ENCODE results near the gene CARD16. TPM values are rescaled to one million over a fixed set of nuclear protein-coding genes. Genes with fewer than 3 reads are reported as not detected.

CARD16 gene
- total RNA-seq, 1 experiment from 2014 or later = not detected

- Histone ChIP-seq H3K27ac (ENCODE audit: insufficient read length, low read depth, low read length) (no peak overlapping the region), H3K9me3 (ENCODE audit: control insufficient read depth, low read depth, low read length) (no peaks in the 10 kb centered on the region), H3K4ac (ENCODE audit: low read depth, low read length) (no peak overlapping the region), H3K4me1 (ENCODE audit: insufficient read depth, low read length) (no peaks in the 10 kb centered on the region), H3K27me3 (ENCODE audit: insufficient read depth, low read length) (no peaks in the 10 kb centered on the region), H3K14ac (ENCODE audit: insufficient read depth, low read length) (no peak overlapping the region), H3K4me2 (ENCODE audit: insufficient read depth, insufficient read length, low read length) (no peak overlapping the region), H2BK12ac (ENCODE audit: insufficient read length, low read depth, low read length) (no peak overlapping the region), H2AK5ac (ENCODE audit: insufficient read length, low read length) (no peak overlapping the region), H2BK5ac (ENCODE audit: insufficient read length, low read length) (no peak overlapping the region), H4K5ac (ENCODE audit: insufficient read length, low read depth, low read length) (no peak overlapping the region), H2BK15ac (ENCODE audit: low read depth, low read length) (no peak overlapping the region), H3K23ac (ENCODE audit: insufficient read length, low read depth, low read length) (no peak overlapping the region), H4K20me1 (ENCODE audit: control insufficient read depth, insufficient read depth, insufficient read length) (no peaks in the 10 kb centered on the region), H3K79me1 (ENCODE audit: insufficient read depth, low read depth, low read length, poor library complexity, severe bottlenecking) (no peaks in the 10 kb centered on the region), H2BK120ac (ENCODE audit: low read depth, low read length, poor library complexity, severe bottlenecking) (no peak overlapping the region), H3T11ph (ENCODE audit: low read length) (no peak overlapping the region), H2BK20ac (ENCODE audit: low read depth, low read length, poor library complexity, severe bottlenecking) (no peak overlapping the region), H3K18ac (ENCODE audit: insufficient read length, low read depth, low read length) (no peak overlapping the region), H3K79me2 (ENCODE audit: insufficient read depth, low read length) (no peaks in the 10 kb centered on the region), H3K9ac (ENCODE audit: extremely low read depth, insufficient read length, low read length) (no peak overlapping the region), H4K91ac (ENCODE audit: insufficient read length, low read depth, low read length) (no peak overlapping the region), H3K56ac (ENCODE audit: insufficient read length, low read depth, low read length) (no peak overlapping the region), H3K23me2 (ENCODE audit: insufficient read length, low read depth, low read length, poor library complexity, severe bottlenecking) (no peaks in the 10 kb centered on the region), H4K8ac (replicated peaks; ENCODE audit: insufficient read length, low read depth, low read length) (no peak overlapping the region), H2AFZ (ENCODE audit: low read length) (no peak overlapping the region)
- WGBS (ENCODE audit: extremely low coverage, insufficient read length, low lambda C conversion rate) = no CpG with 5 or more reads among the region's 8 CpGs
- DNase-seq = no peak
- H3K27me3 Mint-ChIP-seq (ENCODE audit: low read depth) = no peaks in the 10 kb centered on the region
- no peaks in the 10 kb centered on the region for H3K36me3 Mint-ChIP-seq (ENCODE audit: insufficient read depth in 1 of 3, low read depth in 3 of 3)
- H3K27ac Mint-ChIP-seq = no peak overlapping the region
- TF ChIP-seq, protein P1, sequence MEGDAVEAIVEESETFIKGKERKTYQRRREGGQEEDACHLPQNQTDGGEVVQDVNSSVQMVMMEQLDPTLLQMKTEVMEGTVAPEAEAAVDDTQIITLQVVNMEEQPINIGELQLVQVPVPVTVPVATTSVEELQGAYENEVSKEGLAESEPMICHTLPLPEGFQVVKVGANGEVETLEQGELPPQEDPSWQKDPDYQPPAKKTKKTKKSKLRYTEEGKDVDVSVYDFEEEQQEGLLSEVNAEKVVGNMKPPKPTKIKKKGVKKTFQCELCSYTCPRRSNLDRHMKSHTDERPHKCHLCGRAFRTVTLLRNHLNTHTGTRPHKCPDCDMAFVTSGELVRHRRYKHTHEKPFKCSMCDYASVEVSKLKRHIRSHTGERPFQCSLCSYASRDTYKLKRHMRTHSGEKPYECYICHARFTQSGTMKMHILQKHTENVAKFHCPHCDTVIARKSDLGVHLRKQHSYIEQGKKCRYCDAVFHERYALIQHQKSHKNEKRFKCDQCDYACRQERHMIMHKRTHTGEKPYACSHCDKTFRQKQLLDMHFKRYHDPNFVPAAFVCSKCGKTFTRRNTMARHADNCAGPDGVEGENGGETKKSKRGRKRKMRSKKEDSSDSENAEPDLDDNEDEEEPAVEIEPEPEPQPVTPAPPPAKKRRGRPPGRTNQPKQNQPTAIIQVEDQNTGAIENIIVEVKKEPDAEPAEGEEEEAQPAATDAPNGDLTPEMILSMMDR (conservative IDR thresholded peaks at IDR 0.05) = no peak
- H3K4me1 Mint-ChIP-seq = no peaks in the 10 kb centered on the region
- H3K4me3 Mint-ChIP-seq = no peak overlapping the region
- H3K9me3 Mint-ChIP-seq = no peaks in the 10 kb centered on the region
Observed at GRCh38 chr11:105046898-105047579, 1.9 kb upstream of the CARD16 start.

Measured in H9 (cell line).